NCI-H446 (cell line): ENCODE results near the gene SEL1L3.

ENCODE experiments used
- DNase-seq, 2 experiments: peaks; one replicate each; lab custom pipeline; 2025; lab: John Stamatoyannopoulos, UW

Gene SEL1L3

DNA sequence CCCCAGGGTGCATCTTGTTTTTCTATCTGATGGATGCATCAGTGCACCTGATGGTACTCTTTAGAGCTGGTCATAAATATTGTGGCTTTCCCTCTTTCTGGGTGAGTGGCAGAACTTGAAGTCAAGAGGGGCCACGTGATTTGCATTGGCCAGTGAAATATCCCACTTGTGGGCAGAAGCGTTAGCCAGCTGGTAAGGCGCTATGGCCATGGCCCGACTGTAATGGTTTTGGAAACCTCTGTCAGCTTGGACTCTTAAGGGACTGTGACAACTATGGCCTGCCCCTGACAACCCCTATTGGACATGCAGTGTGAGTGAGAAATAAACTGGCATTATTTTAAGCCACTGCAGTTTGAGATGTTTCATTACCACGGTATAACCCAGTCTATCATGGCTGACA, 72.8 kb downstream of the SEL1L3 start:
- DNase-seq: no peak

DNA sequence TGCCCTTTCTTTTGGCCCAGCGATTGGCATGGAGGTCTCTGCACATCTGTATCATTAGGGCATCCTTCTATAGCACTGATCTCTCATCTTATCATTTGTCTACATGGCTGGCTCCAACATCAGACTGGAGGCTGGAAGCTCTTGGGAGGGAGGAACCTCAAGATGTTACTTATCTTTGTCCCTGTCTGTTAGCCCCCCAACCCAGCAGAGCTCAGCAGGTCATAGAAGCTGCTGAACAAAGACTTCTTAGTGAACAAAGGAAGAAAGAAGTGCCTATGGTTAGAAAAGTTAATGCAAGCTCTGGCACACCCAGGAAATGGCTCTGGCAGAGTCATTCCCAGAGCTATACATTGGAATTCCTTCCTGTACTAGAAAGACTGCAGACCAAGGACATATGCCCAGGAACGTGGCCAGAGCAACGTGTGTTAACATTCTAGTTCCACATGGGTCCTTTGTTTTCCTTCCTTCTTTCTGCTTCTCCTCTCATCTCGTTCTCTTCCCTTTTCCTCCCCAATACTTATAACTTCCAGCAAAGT, 74.0 kb downstream of the SEL1L3 start:
- no peak for DNase-seq

DNA sequence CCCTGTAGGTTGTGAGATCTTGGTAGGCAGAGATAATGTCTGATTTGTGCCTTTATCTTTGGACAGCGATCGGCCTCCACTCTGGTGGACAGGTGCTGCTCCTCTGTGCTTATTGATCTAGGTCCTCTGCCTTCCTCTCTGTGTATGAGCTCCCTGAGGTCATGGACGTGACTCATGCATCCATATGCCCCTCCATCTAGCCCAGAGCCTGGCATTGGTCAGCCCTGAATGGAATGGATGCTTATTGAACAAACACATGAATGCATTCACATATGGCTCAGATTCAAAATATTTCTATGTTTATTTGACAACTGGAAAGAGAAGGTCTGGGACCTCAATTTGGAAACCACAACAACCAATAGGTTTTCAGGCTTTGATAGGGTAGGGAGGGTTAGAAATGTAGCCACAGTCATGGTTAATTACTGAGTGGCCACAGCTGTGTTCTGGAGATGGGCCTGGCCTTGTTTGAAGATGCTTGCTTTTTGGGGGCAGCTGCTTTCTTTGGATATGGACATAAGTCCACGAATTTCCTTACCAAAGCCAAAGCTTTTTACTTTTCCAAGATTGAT, 76.2 kb downstream of the SEL1L3 start:
- no peak for DNase-seq

DNA sequence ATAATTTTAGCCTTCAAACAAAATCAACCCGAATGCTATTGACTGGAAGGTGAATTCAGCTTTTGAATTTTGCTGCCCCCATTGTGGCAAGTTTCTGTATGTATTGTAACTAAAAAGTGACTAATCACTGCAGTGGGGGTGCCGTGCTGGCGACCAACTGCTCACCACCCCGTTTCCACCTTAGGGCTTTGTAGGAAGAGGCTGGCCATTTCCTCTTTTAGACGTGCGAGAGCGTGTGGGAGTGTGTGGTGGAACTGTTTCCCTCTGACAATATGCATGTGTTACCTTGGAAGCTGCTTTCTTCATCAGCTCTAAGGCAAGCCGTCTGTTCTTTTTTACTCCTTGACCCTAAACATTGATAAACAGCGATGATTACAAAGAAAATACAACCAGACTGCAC, 78.8 kb downstream of the SEL1L3 start:
- no peak for DNase-seq

DNA sequence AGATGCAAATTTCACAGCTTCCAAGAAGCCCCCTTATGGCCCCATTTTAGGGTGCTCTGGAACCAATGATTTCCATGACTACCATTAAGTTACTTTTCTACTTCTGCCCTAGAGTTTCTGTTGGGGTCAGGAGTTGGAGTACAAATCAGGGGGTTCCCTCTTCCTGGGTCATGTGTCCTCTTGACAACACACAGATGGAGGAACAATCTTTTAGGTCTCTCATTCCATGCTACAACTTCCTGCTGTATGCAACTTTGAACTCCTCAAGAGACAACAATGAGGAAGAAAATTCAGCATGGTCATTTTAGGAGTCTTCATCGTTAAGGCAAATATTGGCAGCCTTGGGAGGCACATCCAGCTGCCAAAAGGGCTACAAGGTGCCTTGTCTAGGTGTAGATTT, 79.7 kb downstream of the SEL1L3 start:
- no peak for DNase-seq

DNA sequence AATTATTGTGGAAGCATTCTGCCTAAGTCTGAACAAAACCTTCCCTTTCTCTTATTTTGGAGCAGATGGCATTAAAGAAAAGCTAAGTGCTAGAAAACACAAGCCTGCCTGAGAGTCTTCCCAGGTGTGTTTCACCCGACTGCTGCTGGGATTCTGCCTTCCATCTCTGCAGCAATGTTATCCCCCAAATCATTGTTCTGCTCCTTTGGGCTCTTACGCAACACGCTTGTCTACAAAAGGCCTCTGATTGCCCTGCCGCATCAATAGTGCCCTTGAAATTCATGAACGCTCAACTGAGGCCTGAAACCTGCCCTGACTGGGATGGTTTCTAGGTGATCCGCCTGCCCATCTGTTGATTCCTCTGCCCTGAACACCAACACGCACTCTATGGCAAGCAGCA, 80.3 kb downstream of the SEL1L3 start:
- DNase-seq: no peak

DNA sequence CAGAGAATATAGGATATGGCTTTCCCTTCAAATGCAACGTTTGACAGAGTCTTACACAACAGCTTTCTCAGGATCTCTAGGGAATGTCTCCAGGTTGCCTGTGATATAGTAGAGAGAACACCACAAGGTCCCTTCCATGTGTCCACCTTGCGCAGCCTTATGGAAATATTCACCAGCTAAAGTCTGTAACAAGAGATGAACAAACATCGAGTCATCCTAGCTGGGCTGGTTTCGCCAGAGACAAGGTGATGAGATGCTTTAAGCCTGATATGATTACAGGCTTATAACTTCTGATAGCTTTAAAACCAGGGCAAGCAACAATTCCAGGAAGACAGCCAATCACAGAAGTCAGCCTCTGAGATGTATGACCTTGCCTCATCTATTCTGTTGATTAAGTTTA, 83.8 kb downstream of the SEL1L3 start:
- DNase-seq: no peak

DNA sequence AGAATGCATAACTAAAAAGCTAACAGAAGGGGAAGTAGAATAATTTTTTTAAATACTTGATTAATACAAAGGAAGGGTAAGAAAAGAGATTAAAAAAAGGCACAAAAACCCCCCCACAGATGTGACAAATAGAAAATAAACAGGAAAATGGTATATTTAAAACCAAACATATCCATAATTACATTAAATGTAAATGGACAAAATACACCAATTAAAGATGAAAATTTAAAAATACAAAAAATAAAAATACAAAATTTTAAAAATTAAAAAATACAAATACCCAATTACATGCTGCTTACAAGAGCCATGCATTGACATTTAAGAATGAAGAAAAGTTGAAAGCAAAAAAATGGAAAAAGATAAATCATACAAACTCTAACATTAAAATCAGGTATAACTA, 86.0 kb downstream of the SEL1L3 start:
- DNase-seq: no peak

DNA sequence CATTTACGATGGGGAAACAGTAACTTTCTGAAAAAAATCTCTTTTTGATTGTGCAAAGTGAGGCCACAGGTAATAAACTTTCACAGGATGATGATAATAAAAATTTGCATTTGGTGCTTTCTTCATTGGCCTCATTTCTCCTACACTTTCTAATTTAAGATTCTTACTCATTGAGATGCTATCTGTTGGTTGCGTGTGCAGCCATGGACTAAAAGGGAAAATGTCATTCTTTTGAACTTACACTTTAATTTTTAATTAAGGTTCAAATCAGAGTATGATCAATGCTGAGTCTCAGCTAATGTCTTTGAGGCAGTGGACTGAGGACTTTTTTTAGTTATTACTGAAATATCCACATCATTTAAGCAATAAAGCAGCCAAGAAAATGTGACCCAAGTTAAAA, 87.6 kb downstream of the SEL1L3 start:
- DNase-seq: no peak

DNA sequence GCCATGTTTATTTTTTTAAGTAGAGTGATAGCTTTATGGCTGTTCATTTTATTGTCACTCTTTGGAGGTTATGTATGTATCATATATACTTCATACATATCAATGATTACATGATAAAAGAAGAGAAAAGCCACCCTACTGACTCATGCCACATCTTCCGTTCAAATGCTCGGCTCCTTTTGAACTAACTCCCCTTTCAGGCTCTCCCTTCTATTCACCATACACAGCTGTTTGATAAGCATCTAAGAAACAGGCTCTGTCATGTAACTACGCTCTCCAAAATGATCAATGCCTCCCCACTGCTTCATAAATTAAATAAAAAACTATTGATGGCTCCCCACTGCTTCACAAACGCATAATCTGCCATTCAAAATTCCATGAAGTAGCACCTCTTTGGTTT, 89.4 kb downstream of the SEL1L3 start:
- DNase-seq: no peak

DNA sequence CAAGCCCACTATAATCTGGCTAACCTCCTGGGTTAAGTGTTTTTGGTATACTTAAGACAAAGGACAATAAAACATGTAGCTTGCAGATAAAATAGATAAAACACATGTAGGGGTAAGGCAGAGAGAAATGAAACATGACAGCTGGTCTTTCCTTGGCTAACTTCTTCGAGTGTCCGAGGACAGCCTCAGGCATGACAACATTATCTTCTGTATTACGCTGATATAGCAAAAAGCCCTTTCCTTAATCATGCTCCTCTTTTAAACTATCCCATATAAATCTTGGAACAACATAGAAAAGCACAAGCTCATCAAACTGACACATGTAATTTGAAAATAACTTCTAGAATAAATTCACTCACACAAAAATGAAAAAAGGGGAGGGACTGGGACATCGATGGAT, 91.1 kb downstream of the SEL1L3 start:
- DNase-seq: no peak

DNA sequence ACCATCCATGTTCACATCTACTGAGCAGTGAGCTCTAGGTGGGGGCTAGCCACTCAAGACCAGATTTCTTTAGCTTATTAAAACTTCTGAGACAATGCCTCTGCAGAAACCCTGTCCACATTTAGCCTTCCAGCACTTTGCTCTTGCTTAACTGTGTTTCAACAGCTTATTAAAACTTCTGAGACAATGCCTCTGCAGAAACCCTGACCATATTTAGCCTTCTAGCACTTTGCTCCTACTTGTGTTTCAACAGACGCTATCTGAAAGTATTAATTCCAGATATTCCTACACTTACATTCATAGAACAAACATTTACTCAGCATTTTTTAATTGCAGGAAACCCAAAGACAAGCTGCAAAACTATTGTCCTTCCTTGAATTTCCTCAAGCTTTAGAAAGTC, 91.9 kb downstream of the SEL1L3 start:
- DNase-seq: no peak

DNA sequence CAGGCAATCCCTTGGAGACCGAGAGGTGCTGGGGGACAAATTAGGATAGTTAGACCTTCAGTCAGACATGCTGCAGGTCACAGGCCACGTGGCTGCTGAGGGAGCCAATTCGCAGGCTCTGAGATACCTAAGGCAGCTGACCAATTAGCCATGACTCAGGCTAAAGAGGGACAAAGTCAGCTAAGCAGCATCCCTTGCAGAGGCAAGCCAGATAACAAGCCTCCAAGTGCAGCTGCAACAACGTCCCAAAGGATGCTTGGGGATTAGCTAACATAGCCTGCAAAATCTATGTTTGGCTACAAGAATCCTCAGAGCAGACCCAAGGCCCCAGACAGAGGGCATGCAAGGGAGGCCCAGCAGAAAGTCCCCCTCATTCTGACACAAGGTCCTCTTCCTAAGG, 93.5 kb downstream of the SEL1L3 start:
- no peak for DNase-seq

DNA sequence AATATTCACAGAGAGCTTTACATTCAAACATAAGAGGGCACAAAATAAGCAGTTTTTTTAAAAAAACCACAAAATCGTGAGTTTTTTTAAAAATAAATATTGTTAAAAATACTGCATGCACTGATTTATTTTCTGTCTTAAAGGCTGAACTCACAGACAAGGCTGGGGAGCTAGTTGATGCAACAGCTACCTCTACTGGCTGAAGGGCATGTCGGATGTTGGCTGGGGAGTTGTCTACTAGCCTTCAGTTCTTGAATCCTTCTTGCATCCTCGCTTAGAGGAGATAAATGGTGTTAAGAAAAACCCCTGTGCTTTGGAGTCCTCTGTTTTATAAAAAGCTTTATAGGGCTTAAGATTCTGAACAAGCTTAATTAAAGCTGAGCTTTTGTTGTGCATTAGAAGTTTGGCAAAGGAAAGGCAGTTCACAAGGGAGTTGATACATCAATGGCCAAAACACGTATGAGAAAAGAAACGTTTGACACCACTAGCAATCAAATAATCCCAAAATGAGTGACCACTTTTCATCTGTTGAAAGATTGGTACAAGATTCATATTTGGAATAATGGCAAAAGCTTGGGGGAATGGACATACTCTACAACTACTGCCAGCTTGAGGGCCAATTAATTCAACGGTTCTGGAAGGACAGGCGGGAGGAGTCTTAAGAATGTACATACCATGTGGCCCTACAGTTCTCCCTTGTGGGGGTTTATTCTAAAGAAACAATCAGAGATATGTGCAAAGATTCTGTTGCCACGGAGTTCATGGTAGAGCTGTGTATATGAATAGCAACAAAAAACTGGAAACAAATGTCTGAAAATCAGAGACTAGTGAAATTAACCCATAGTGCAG, 94.7 kb downstream of the SEL1L3 start:
- DNase-seq: peak; percentile 38 to 59

DNA sequence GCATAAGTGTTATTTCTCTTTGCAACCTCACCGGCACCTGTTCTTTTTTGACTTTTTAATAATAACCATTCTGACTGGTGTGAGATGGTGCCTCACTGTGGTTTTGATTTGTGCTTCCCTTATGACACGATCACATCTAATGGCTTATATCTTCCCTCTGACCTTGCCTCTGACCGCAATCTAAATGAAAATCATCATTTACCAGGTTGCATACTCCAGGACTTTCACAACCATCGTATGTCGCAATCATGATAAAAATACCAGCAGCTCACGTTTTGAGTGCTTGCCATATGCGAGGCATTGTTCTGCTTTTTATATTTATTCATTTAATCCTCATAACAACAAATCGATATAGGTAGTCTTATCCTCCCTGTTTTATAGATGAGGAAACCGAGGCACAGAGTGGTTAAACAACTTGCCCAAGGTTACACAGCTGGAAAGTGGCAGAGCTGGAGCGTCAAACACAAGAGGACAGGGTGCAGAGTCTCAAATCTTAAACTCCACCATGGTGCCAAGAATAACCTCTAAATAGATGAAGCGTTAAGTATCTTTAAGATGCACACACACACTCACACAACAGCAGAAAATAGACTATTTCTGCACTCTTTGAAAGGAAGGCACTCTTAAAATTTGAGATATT, 102.2 kb downstream of the SEL1L3 start:
- DNase-seq: no peak

DNA sequence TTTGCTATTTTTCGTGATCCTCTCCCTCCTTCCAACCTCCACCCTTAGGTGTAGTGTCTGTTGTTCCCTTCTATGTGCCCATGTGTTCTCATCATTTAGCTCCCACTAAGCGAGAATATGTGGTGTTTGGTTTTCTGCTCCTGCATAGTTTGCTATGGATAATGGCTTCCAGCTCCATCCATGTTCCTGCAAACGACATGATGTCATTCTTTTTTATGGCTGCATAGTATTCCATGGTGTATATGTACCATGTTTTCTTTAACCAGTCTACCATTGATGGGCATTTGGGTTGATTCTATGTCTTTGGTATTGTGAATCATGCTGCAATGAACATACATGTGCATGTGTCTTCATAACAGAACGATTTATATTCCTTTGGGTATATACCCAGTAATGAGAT, 102.7 kb downstream of the SEL1L3 start:
- DNase-seq: no peak

DNA sequence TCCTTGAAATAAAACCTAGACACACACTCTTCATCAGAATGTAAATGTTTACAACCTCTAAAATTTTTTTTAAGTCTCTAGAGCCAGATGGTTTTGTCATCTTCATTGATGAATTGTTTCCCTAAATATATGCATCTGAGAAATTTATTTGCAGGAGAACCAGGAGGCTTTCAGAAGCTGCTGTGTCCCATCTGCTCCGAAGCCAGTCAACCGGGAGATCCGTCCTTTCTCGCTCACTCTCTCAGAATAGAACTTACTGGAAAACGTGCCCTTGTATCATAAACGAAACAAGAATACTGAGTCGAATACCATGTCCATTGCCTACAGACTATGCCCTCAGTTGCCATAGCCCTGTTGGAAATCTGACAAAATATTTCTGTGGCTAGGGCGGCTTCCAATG, 103.7 kb downstream of the SEL1L3 start:
- peak in 1 of 2 experiments; percentile 1 for DNase-seq

DNA sequence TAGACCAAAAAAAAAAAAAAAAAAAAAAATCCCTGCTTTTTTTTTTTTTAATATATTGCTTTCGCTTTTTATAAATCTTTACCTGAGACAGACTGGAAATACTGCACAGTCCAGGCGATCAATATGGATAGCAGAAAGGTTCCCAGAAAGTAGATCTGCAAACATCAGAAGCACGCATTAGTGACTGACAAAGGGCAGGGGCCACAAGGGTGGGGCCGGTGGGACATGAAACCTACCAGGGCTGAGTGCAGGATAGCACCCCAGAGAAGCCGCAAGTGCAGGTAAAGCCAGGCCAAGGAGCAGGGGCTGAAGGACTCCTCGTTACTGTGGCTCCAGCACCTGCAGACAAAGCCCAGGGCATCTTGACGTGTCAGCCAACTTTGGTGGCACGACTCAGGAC, 105.3 kb downstream of the SEL1L3 start:
- no peak for DNase-seq

DNA sequence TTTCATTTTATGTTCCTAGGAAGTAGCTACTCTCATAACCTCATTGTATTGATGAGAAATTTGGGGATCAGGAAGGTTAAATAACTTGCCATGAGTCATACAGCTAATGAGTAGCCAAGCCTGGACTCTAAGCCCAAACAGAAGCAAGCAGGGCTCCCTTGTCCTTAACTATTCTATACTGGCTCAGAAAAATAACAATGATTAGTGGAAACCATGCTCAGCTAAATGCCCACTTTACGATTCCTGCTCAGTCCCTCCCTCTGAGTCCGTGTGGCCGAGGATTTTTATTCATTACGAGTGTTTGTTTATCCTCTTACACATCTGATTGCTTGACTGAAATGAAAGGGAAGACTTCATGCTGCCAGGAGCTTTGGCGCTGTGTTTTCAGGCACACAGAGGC, 106.3 kb downstream of the SEL1L3 start:
- no peak for DNase-seq

DNA sequence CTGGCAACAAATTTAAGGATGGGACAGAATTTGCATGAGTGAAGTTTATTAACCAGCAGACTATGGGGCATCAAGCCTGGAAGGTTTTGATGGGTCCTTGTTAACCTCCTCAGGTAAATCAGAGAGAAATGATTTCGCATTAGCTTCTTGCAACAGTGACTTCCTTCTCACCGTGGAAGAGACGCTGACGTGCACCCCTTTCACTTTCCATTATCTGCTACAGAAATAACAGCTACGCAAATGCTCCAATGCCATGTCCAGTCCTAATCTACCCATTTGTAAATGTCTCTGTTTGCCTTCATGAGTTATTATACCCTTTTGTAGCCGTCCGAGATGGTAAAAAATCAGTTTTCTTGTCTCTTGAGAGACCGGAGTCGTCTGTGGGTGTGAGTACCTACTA, 106.9 kb downstream of the SEL1L3 start:
- DNase-seq: no peak

DNA sequence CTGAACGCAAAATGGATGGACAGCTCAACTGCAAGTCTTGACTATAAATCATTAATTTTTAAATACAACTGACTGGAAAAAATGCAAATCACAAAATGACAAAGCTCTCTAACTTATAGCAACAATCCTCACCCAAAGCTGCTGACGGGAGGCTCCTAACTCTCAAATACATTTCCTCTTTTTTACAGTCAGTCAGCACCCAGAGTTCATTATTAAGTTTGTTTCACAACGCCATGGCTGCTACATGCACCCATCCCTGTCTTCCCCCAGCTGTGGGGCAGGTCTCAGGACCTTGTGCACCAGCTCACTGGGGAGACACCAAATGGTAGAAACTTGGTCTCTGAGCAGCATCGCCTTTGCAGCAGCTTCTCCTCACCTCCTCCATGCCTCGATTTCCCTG, 109.5 kb downstream of the SEL1L3 start:
- DNase-seq: no peak

DNA sequence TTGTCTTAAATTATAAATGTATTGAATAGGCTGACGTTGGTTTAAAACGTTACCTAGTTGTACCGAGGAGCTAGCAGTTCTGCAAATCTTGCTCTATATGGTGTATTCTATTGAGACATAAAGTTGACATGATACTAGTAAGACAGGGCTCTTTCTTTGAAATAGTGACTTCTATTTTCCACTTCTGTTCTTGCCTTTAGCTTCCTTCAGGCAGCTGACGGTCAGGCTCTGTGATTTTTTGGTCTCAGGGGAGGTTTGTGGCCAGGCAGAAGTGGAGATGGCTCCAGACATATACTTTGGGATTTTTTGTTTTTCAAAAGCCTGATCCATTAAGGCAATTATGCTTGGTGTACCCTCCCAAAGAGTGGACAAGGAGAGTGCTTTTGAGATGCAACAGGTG, 111.9 kb downstream of the SEL1L3 start:
- no peak for DNase-seq

DNA sequence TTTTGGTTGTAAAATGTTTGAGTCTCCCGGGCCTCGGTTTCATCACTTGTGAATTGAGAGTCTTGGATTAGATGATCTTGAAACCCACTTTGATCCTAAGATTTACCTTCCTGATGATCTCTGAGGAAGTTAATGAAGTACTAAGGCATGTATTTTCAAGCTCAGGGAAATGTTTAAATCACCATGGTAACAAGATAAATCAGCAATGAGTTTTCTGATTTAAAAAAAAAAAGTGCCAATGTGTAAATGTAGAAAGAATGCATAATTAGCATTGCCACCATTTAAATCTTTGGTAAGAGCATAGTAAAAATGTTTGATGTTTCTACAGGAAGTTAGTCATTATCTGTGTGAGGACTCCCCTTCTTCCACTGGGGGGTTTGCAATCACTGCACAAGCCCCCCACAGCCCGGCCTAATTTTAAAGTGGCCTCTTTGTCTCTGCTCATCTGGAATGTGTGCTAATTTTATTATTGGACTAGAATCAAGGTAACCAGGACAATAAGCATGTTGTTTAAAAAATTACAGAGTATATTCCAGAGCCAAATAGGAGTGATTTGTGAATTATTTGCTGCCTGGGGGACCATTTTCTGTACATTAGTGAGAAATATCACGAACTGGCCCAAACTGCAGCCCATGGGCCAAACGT, 113.5 kb downstream of the SEL1L3 start:
- DNase-seq: no peak
